GM23338 (cell line): ENCODE results near the gene LPP. TPM values are rescaled to one million over a fixed set of nuclear protein-coding genes. Genes with fewer than 3 reads are reported as not detected.

ENCODE experiments used
- ATAC-seq: fragments of 200-7000 bp; cut with Tn5 transposase; 3 replicates; pipeline ENCODE4 v1.9.1; 2020
- DNase-seq: peaks from one replicate; pipeline ENCODE4 v3.0.0-alpha.2; 2015; ENCODE audit warnings: low spot score
- H2AFZ ChIP-seq: fragments of 200-600 bp; sonication (generic); 2 replicates; pipeline ENCODE4 v1.8.0; 2016; ENCODE audit warnings: antibody characterized with exemption, mild to moderate bottlenecking, moderate library complexity
- H3F3A ChIP-seq: fragments of 200-600 bp; sonication (generic); replicated peaks from 2 replicates; pipeline ENCODE4 v1.8.0; 2017; ENCODE audit warnings: antibody characterized with exemption, mixed run types, low read depth
- H3K27ac ChIP-seq: fragments of 200-600 bp; sonication (generic); 2 replicates; pipeline ENCODE4 v1.6.1; 2016; ENCODE audit warnings: low read depth
- H3K27me3 ChIP-seq: fragments of 200-600 bp; sonication (generic); 2 replicates; pipeline ENCODE4 v1.8.0; 2016; ENCODE audit warnings: mild to moderate bottlenecking, mixed run types, moderate library complexity; ENCODE audit not compliant: insufficient read depth
- H3K36me3 ChIP-seq: fragments of 200-600 bp; sonication (generic); 2 replicates; pipeline ENCODE4 v1.8.0; 2016; ENCODE audit warnings: mild to moderate bottlenecking; ENCODE audit not compliant: insufficient read depth
- H3K4me1 ChIP-seq: fragments of 200-600 bp; sonication (generic); 2 replicates; pipeline ENCODE4 v1.8.0; 2016; ENCODE audit warnings: mild to moderate bottlenecking, moderate library complexity; ENCODE audit not compliant: insufficient read depth
- H3K4me2 ChIP-seq: fragments of 200-600 bp; sonication (generic); 2 replicates; pipeline ENCODE4 v1.7.1; 2017; ENCODE audit warnings: mixed run types
- H3K4me3 ChIP-seq: fragments of 200-600 bp; sonication (generic); 2 replicates; pipeline ENCODE4 v1.6.1; 2016; ENCODE audit warnings: mixed run types
- H3K79me2 ChIP-seq: fragments of 200-600 bp; sonication (generic); replicated peaks from 2 replicates; pipeline ENCODE4 v1.8.0; 2017; ENCODE audit warnings: mild to moderate bottlenecking; ENCODE audit not compliant: insufficient read depth
- H3K9me2 ChIP-seq: fragments of 200-600 bp; sonication (generic); 2 replicates; pipeline ENCODE4 v1.8.0; 2017; ENCODE audit not compliant: insufficient read depth
- H4K20me1 ChIP-seq: fragments of 200-600 bp; sonication (generic); replicated peaks from 2 replicates; pipeline ENCODE4 v1.8.0; 2017; ENCODE audit warnings: mild to moderate bottlenecking; ENCODE audit not compliant: insufficient read depth
- H3K27ac Mint-ChIP-seq: 2 replicates; pipeline ENCODE4 v1.8.0; 2020; ENCODE audit warnings: inconsistent platforms, mild to moderate bottlenecking, moderate library complexity, mixed read lengths
- H3K27me3 Mint-ChIP-seq: 3 replicates; pipeline ENCODE4 v1.8.0; 2022; ENCODE audit warnings: low read depth, mild to moderate bottlenecking, moderate library complexity, mixed read lengths, inconsistent platforms; ENCODE audit not compliant: insufficient read depth, poor library complexity
- H3K36me3 Mint-ChIP-seq: 3 replicates; pipeline ENCODE4 v1.8.0; 2021; ENCODE audit warnings: low read depth, mild to moderate bottlenecking, inconsistent platforms, moderate library complexity, mixed read lengths
- H3K4me1 Mint-ChIP-seq: 3 replicates; pipeline ENCODE4 v1.8.0; 2020; ENCODE audit warnings: mild to moderate bottlenecking, inconsistent platforms, mixed read lengths
- H3K4me3 Mint-ChIP-seq: 3 replicates; pipeline ENCODE4 v1.8.0; 2021; ENCODE audit warnings: moderate library complexity, mild to moderate bottlenecking, inconsistent platforms, mixed read lengths
- H3K9me3 Mint-ChIP-seq: 3 replicates; pipeline ENCODE4 v1.8.0; 2020; ENCODE audit warnings: moderate library complexity, mild to moderate bottlenecking, inconsistent platforms, mixed read lengths
- CREB1 ChIP-seq: fragments of 250-450 bp; sonication (Bioruptor Pico); IDR thresholded peaks from 2 replicates; pipeline ENCODE4 v1.5.0; 2020; ENCODE audit warnings: low read depth, mild to moderate bottlenecking, moderate library complexity
- EZH2 ChIP-seq: fragments of 200-600 bp; sonication (generic); IDR thresholded peaks from one replicate; pipeline ENCODE4 v1.8.0; 2017; ENCODE audit warnings: antibody characterized with exemption, mild to moderate bottlenecking, low read depth; ENCODE audit not compliant: unreplicated experiment
- EZH2phosphoT487 ChIP-seq: fragments of 200-600 bp; sonication (generic); IDR thresholded peaks from one replicate; pipeline ENCODE4 v1.8.1; 2018; ENCODE audit warnings: antibody characterized with exemption; ENCODE audit not compliant: unreplicated experiment
- JUNB ChIP-seq: IDR thresholded peaks from one replicate; pipeline ENCODE4 v1.6.1; 2016; ENCODE audit warnings: antibody characterized with exemption; ENCODE audit not compliant: unreplicated experiment
- NANOG ChIP-seq: IDR thresholded peaks from 2 replicates; pipeline ENCODE4 v1.6.1; 2016; ENCODE audit warnings: antibody characterized with exemption, borderline replicate concordance
- POLR2AphosphoS5 ChIP-seq: IDR thresholded peaks from 2 replicates; pipeline ENCODE4 v1.6.1; 2016; ENCODE audit warnings: antibody characterized with exemption, low read depth
- REST ChIP-seq: IDR thresholded peaks from one replicate; pipeline ENCODE4 v1.6.1; 2018; ENCODE audit warnings: antibody characterized with exemption; ENCODE audit not compliant: unreplicated experiment
- STAT1 ChIP-seq: IDR thresholded peaks from one replicate; pipeline ENCODE4 v1.6.1; 2016; ENCODE audit warnings: antibody characterized with exemption; ENCODE audit not compliant: unreplicated experiment
- ZNF114 ChIP-seq: fragments of 250-450 bp; sonication (Bioruptor Pico); IDR thresholded peaks from 2 replicates; pipeline ENCODE4 v1.5.0; 2020; ENCODE audit warnings: mild to moderate bottlenecking, moderate library complexity
- ZNF331 ChIP-seq: fragments of 250-450 bp; sonication (Bioruptor Pico); IDR thresholded peaks from 2 replicates; pipeline ENCODE4 v1.5.0; 2020; ENCODE audit warnings: low read depth, mild to moderate bottlenecking, moderate library complexity
- polyA plus RNA-seq: library from polyadenylated mRNA; unstranded; fragments of >200 nt; fragmentation: Nextera tagmentation; extraction: Ambion mirVana; gene quantifications from 2 replicates; pipeline ENCODE4 v1.2.1, GENCODE V29; 2016
- total RNA-seq: library from RNA; depleted of rRNA; stranded (reverse); fragments of >200 nt; shearing (Covaris generic); gene quantifications from 2 replicates; pipeline ENCODE4 v1.2.3, GENCODE V29; 2014
- TF ChIP-seq, protein P1 (sequence below): fragments of 250-450 bp; sonication (Bioruptor Pico); IDR thresholded peaks from 2 replicates; pipeline ENCODE4 v1.5.0; 2020; ENCODE audit warnings: mild to moderate bottlenecking, moderate library complexity
- TF ChIP-seq, protein P2 (sequence below), 2 experiments: fragments of 200-600 bp in 1 of 2; sonication (generic) in 1 of 2; conservative IDR thresholded peaks; 2 replicates each; pipeline versions ENCODE4 v1.5.1 to v1.6.1; 2016 to 2017; ENCODE audit warnings: antibody characterized with exemption in 2 of 2, low read depth in 2 of 2, mild to moderate bottlenecking in 2 of 2, moderate library complexity in 1 of 2
- TF ChIP-seq, protein P3 (sequence below): IDR thresholded peaks from 2 replicates; pipeline ENCODE4 v1.6.1; 2016; ENCODE audit warnings: antibody characterized with exemption

Gene LPP
- total and polyA plus RNA-seq, 2 experiments from 2014 or later = 23.0 to 35.2 TPM

DNA sequence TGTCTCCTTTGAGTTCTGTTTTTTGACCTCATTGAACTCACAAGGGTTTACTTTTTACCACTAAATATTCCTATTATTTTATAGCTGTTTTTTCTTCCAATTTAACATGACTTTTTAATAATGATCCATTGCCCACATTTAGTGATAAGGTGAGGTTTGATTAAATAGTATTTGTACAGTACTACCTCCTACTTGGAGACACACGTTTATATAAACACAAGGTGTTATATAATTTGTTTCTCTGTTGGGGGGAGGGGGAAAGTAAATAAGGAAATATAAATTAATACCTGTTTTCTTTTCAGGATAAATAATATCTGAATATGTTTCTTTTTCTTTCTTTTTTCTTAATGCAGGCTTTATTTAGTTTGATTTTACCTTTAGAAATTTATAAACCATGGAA, 281.3 kb downstream of the LPP start:
- Histone ChIP-seq H4K20me1 (no peaks in the 10 kb centered on the region), H3K9me2 (no peaks in the 10 kb centered on the region), H3K79me2 (no peaks in the 10 kb centered on the region), H3F3A (no peaks in the 10 kb centered on the region), H3K27me3 (no peaks in the 10 kb centered on the region), H3K4me3 (no peak overlapping the region), H3K4me2 (no peak overlapping the region), H3K27ac (no peak overlapping the region), H3K36me3 (no peaks in the 10 kb centered on the region), H2AFZ (no peak overlapping the region), H3K4me1 (0 out of 2 replicates have a peak, but pooled peaks cover under 1% of the 10 kb centered on the region)
- Mint-ChIP-seq H3K4me3 (no peak overlapping the region), H3K36me3 (no peaks in the 10 kb centered on the region), H3K27ac (no peak overlapping the region), H3K27me3 (peaks cover 2% of the 10 kb centered on the region), H3K9me3 (no peaks in the 10 kb centered on the region), H3K4me1 (peaks cover 22% of the 10 kb centered on the region)
- ATAC-seq = no peak
- no peak for TF ChIP-seq STAT1
- TF ChIP-seq POLR2AphosphoS5 = no peak
- TF ChIP-seq, protein P1, sequence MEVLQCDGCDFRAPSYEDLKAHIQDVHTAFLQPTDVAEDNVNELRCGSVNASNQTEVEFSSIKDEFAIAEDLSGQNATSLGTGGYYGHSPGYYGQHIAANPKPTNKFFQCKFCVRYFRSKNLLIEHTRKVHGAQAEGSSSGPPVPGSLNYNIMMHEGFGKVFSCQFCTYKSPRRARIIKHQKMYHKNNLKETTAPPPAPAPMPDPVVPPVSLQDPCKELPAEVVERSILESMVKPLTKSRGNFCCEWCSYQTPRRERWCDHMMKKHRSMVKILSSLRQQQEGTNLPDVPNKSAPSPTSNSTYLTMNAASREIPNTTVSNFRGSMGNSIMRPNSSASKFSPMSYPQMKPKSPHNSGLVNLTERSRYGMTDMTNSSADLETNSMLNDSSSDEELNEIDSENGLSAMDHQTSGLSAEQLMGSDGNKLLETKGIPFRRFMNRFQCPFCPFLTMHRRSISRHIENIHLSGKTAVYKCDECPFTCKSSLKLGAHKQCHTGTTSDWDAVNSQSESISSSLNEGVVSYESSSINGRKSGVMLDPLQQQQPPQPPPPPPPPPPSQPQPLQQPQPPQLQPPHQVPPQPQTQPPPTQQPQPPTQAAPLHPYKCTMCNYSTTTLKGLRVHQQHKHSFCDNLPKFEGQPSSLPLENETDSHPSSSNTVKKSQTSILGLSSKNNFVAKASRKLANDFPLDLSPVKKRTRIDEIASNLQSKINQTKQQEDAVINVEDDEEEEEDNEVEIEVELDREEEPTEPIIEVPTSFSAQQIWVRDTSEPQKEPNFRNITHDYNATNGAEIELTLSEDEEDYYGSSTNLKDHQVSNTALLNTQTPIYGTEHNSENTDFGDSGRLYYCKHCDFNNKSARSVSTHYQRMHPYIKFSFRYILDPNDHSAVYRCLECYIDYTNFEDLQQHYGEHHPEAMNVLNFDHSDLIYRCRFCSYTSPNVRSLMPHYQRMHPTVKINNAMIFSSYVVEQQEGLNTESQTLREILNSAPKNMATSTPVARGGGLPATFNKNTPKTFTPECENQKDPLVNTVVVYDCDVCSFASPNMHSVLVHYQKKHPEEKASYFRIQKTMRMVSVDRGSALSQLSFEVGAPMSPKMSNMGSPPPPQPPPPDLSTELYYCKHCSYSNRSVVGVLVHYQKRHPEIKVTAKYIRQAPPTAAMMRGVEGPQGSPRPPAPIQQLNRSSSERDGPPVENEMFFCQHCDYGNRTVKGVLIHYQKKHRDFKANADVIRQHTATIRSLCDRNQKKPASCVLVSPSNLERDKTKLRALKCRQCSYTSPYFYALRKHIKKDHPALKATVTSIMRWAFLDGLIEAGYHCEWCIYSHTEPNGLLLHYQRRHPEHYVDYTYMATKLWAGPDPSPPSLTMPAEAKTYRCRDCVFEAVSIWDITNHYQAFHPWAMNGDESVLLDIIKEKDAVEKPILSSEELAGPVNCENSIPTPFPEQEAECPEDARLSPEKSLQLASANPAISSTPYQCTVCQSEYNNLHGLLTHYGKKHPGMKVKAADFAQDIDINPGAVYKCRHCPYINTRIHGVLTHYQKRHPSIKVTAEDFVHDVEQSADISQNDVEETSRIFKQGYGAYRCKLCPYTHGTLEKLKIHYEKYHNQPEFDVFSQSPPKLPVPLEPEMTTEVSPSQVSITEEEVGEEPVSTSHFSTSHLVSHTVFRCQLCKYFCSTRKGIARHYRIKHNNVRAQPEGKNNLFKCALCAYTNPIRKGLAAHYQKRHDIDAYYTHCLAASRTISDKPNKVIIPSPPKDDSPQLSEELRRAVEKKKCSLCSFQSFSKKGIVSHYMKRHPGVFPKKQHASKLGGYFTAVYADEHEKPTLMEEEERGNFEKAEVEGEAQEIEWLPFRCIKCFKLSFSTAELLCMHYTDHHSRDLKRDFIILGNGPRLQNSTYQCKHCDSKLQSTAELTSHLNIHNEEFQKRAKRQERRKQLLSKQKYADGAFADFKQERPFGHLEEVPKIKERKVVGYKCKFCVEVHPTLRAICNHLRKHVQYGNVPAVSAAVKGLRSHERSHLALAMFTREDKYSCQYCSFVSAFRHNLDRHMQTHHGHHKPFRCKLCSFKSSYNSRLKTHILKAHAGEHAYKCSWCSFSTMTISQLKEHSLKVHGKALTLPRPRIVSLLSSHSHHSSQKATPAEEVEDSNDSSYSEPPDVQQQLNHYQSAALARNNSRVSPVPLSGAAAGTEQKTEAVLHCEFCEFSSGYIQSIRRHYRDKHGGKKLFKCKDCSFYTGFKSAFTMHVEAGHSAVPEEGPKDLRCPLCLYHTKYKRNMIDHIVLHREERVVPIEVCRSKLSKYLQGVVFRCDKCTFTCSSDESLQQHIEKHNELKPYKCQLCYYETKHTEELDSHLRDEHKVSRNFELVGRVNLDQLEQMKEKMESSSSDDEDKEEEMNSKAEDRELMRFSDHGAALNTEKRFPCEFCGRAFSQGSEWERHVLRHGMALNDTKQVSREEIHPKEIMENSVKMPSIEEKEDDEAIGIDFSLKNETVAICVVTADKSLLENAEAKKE = no peak
- no peak for TF ChIP-seq NANOG
- no peak for TF ChIP-seq ZNF114 (CRISPR knock-in tag)
- TF ChIP-seq JUNB = no peak
- TF ChIP-seq EZH2 = no peak
- TF ChIP-seq, protein P2, sequence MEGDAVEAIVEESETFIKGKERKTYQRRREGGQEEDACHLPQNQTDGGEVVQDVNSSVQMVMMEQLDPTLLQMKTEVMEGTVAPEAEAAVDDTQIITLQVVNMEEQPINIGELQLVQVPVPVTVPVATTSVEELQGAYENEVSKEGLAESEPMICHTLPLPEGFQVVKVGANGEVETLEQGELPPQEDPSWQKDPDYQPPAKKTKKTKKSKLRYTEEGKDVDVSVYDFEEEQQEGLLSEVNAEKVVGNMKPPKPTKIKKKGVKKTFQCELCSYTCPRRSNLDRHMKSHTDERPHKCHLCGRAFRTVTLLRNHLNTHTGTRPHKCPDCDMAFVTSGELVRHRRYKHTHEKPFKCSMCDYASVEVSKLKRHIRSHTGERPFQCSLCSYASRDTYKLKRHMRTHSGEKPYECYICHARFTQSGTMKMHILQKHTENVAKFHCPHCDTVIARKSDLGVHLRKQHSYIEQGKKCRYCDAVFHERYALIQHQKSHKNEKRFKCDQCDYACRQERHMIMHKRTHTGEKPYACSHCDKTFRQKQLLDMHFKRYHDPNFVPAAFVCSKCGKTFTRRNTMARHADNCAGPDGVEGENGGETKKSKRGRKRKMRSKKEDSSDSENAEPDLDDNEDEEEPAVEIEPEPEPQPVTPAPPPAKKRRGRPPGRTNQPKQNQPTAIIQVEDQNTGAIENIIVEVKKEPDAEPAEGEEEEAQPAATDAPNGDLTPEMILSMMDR (conservative IDR thresholded peaks at IDR 0.05; ENCODE audit: low read depth in 2 of 2) = no peak
- TF ChIP-seq, protein P3, sequence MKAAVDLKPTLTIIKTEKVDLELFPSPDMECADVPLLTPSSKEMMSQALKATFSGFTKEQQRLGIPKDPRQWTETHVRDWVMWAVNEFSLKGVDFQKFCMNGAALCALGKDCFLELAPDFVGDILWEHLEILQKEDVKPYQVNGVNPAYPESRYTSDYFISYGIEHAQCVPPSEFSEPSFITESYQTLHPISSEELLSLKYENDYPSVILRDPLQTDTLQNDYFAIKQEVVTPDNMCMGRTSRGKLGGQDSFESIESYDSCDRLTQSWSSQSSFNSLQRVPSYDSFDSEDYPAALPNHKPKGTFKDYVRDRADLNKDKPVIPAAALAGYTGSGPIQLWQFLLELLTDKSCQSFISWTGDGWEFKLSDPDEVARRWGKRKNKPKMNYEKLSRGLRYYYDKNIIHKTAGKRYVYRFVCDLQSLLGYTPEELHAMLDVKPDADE = no peak
- no peak for TF ChIP-seq CREB1 (CRISPR knock-in tag)
- TF ChIP-seq REST = no peak
- TF ChIP-seq EZH2phosphoT487 = no peak
- no peak for TF ChIP-seq ZNF331 (CRISPR knock-in tag)
- DNase-seq = no peak
